Measurements from ENCODE around the gene CACNA1C.
A peak's percentile ranks its signal among the peaks of the same experiment; 100 is the strongest.

The CACNA1C gene

GRCh38 chr12:2183556-2184541, 131.1 kb downstream of the CACNA1C start:
- TF ChIP-seq GATA2 (IDR thresholded peaks at IDR 0.05; ENCODE audit: low read depth, low read length) (peak; percentile 44; the same call in 1 of the 2 replicates), GATA3 (IDR thresholded peaks at IDR 0.05; ENCODE audit: low read depth, low read length) (no peak)

GRCh38 chr12:2185751-2186341, 133.1 kb downstream of the CACNA1C start:
- TF ChIP-seq GATA3 (IDR thresholded peaks at IDR 0.05; ENCODE audit: low read depth, low read length): no peak
- no peak for TF ChIP-seq GATA2 (IDR thresholded peaks at IDR 0.05; ENCODE audit: low read depth, low read length)

GRCh38 chr12:2187195-2187945, 134.6 kb downstream of the CACNA1C start:
- no peak for TF ChIP-seq GATA3 (IDR thresholded peaks at IDR 0.05; ENCODE audit: low read depth, low read length)
- TF ChIP-seq GATA2 (IDR thresholded peaks at IDR 0.05; ENCODE audit: low read depth, low read length): no peak

GRCh38 chr12:2190085-2190484, 137.3 kb downstream of the CACNA1C start:
- TF ChIP-seq GATA3 (IDR thresholded peaks at IDR 0.05; ENCODE audit: low read depth, low read length) (no peak), GATA2 (IDR thresholded peaks at IDR 0.05; ENCODE audit: low read depth, low read length) (no peak)

GRCh38 chr12:2190896-2191533, 138.2 kb downstream of the CACNA1C start:
- TF ChIP-seq GATA2 (IDR thresholded peaks at IDR 0.05; ENCODE audit: low read depth, low read length) (no peak), GATA3 (IDR thresholded peaks at IDR 0.05; ENCODE audit: low read depth, low read length) (no peak)

- no peak for TF ChIP-seq GATA3 (IDR thresholded peaks at IDR 0.05; ENCODE audit: low read depth, low read length)
- TF ChIP-seq GATA2 (IDR thresholded peaks at IDR 0.05; ENCODE audit: low read depth, low read length): no peak
These were observed 138.9 kb downstream of the CACNA1C start for GRCh38 chr12:2191534-2192153.

- TF ChIP-seq GATA3 (IDR thresholded peaks at IDR 0.05; ENCODE audit: low read depth, low read length): no peak
- no peak for TF ChIP-seq GATA2 (IDR thresholded peaks at IDR 0.05; ENCODE audit: low read depth, low read length)
These were observed 139.4 kb downstream of the CACNA1C start for GRCh38 chr12:2192231-2192630.

- TF ChIP-seq GATA2 (IDR thresholded peaks at IDR 0.05; ENCODE audit: low read depth, low read length) (no peak), GATA3 (IDR thresholded peaks at IDR 0.05; ENCODE audit: low read depth, low read length) (no peak)
These were observed 141.3 kb downstream of the CACNA1C start for GRCh38 chr12:2194060-2194459.

GRCh38 chr12:2194571-2194970, 141.8 kb downstream of the CACNA1C start:
- TF ChIP-seq GATA2 (IDR thresholded peaks at IDR 0.05; ENCODE audit: low read depth, low read length): no peak
- no peak for TF ChIP-seq GATA3 (IDR thresholded peaks at IDR 0.05; ENCODE audit: low read depth, low read length)

GRCh38 chr12:2195085-2195484, 142.3 kb downstream of the CACNA1C start:
- no peak for TF ChIP-seq GATA3 (IDR thresholded peaks at IDR 0.05; ENCODE audit: low read depth, low read length)
- no peak for TF ChIP-seq GATA2 (IDR thresholded peaks at IDR 0.05; ENCODE audit: low read depth, low read length)

GRCh38 chr12:2198005-2198501, 145.3 kb downstream of the CACNA1C start:
- TF ChIP-seq GATA3 (IDR thresholded peaks at IDR 0.05; ENCODE audit: low read depth, low read length): no peak
- TF ChIP-seq GATA2 (IDR thresholded peaks at IDR 0.05; ENCODE audit: low read depth, low read length): no peak

- TF ChIP-seq GATA2 (IDR thresholded peaks at IDR 0.05; ENCODE audit: low read depth, low read length) (no peak), GATA3 (IDR thresholded peaks at IDR 0.05; ENCODE audit: low read depth, low read length) (no peak)
These were observed 145.8 kb downstream of the CACNA1C start for GRCh38 chr12:2198542-2198941.

- TF ChIP-seq GATA2 (IDR thresholded peaks at IDR 0.05; ENCODE audit: low read depth, low read length): no peak
- no peak for TF ChIP-seq GATA3 (IDR thresholded peaks at IDR 0.05; ENCODE audit: low read depth, low read length)
These were observed 153.2 kb downstream of the CACNA1C start for GRCh38 chr12:2205996-2206395.
